GM18909 (cell line): ENCODE data around the gene CLCNKB.
"Not testable (repeated sequence)": the region's sequence is repeated elsewhere in the genome, so short reads cannot be mapped to it uniquely, and the experiment has no call there.

ENCODE experiments used
- ATAC-seq: cut with Tn5 transposase; IDR thresholded peaks from one replicate; pipeline ENCODE4 v1.9.1; 2021; ENCODE audit warnings: mild to moderate bottlenecking; ENCODE audit not compliant: unreplicated experiment, poor library complexity

CLCNKB gene

GRCh38 chr1:16029288-16029687, 14.3 kb upstream of the CLCNKB start:
- ATAC-seq: no peak

- ATAC-seq: no peak
Measured at GRCh38 chr1:16031551-16031950, 12.0 kb upstream of the CLCNKB start.

- peak; percentile 66 for ATAC-seq
Measured at GRCh38 chr1:16032388-16033102, 11.0 kb upstream of the CLCNKB start.

GRCh38 chr1:16033103-16033632, 10.4 kb upstream of the CLCNKB start:
- ATAC-seq: not testable (repeated sequence)

- ATAC-seq: not testable (repeated sequence)
Measured at GRCh38 chr1:16036461-16036860, 7.1 kb upstream of the CLCNKB start.

GRCh38 chr1:16038620-16038912, 5.0 kb upstream of the CLCNKB start:
- no peak for ATAC-seq

- not testable (repeated sequence) for ATAC-seq
Measured at GRCh38 chr1:16039871-16040270, 3.7 kb upstream of the CLCNKB start.

- no peak for ATAC-seq
Measured at GRCh38 chr1:16041200-16041599, 2.4 kb upstream of the CLCNKB start.

- ATAC-seq: no peak
Measured at GRCh38 chr1:16042096-16042495, 1.5 kb upstream of the CLCNKB start.

GRCh38 chr1:16042654-16043053, 928 bp upstream of the CLCNKB start:
- ATAC-seq: not testable (repeated sequence)

GRCh38 chr1:16043950-16044349, 368 bp downstream of the CLCNKB start:
- ATAC-seq: no peak

GRCh38 chr1:16046842-16047241, 3.3 kb downstream of the CLCNKB start:
- no peak for ATAC-seq

GRCh38 chr1:16047791-16048475, 4.4 kb downstream of the CLCNKB start:
- ATAC-seq: no peak

GRCh38 chr1:16048573-16049189, 5.1 kb downstream of the CLCNKB start:
- ATAC-seq: no peak

GRCh38 chr1:16050328-16050727, 6.7 kb downstream of the CLCNKB start:
- no peak for ATAC-seq

GRCh38 chr1:16051039-16051438, 7.5 kb downstream of the CLCNKB start:
- no peak for ATAC-seq

- not testable (repeated sequence) for ATAC-seq
Measured at GRCh38 chr1:16051949-16052348, 8.4 kb downstream of the CLCNKB start.

GRCh38 chr1:16053781-16054502, 10.4 kb downstream of the CLCNKB start:
- ATAC-seq: no peak

GRCh38 chr1:16054598-16055540, 11.3 kb downstream of the CLCNKB start:
- ATAC-seq: no peak
